Activated T-cell treated with anti-CD3 and anti-CD28 coated beads, Interleukin-2, amount 50 U/mL, for 72 hours (primary cell): Measurements from ENCODE around the gene ACSF3. TPM values are rescaled to one million over a fixed set of nuclear protein-coding genes. Genes with fewer than 3 reads are reported as not detected.
A peak's percentile ranks its signal among the peaks of the same experiment; 100 is the strongest.
"Not testable (repeated sequence)": the region's sequence is repeated elsewhere in the genome, so short reads cannot be mapped to it uniquely, and the experiment has no call there.

Experiments used
- ATAC-seq, 2 donors: fragments of 150-1000 bp; cut with Tn5 transposase; replicated peaks in 1 of 2; 2 replicates each; pipeline ENCODE4 v1.10.0; 2021; ENCODE audit warnings: moderate library complexity in 2 of 2, mild to moderate bottlenecking in 1 of 2
- DNase-seq, 2 donors: peaks; one replicate each; pipeline ENCODE4 v3.0.0; 2021 to 2022; ENCODE audit warnings: mixed read lengths in 1 of 2
- H3K27ac Mint-ChIP-seq: one replicate; pipeline ENCODE4 v1.8.0; 2022; ENCODE audit warnings: mild to moderate bottlenecking, moderate library complexity, mixed read lengths
- H3K27me3 Mint-ChIP-seq: one replicate; pipeline ENCODE4 v1.8.0; 2022; ENCODE audit warnings: low read depth, mixed read lengths
- H3K36me3 Mint-ChIP-seq, 2 donors: one replicate each; pipeline ENCODE4 v1.8.0; 2022; ENCODE audit warnings: mixed read lengths in 2 of 2, mild to moderate bottlenecking in 1 of 2; ENCODE audit not compliant: insufficient read depth in 2 of 2
- H3K4me1 Mint-ChIP-seq: one replicate; pipeline ENCODE4 v1.8.0; 2022; ENCODE audit warnings: low read depth, mixed read lengths
- H3K4me3 Mint-ChIP-seq, 2 donors: one replicate each; pipeline ENCODE4 v1.8.0; 2022; ENCODE audit warnings: mild to moderate bottlenecking in 2 of 2, mixed read lengths in 2 of 2, moderate library complexity in 2 of 2
- H3K9me3 Mint-ChIP-seq, 2 donors: one replicate each; pipeline ENCODE4 v1.8.0; 2022; ENCODE audit warnings: mixed read lengths in 2 of 2
- total RNA-seq, 2 donors: library from RNA; stranded (reverse); gene quantifications; one replicate each; pipeline ENCODE4 v1.2.3, GENCODE V29; 2022

Gene ACSF3
- total RNA-seq, 2 donors from 2014 or later = 50.6 to 66.7 TPM

- no peaks in the 10 kb centered on the region for H3K9me3 Mint-ChIP-seq
- ATAC-seq (no peak), DNase-seq (no peak)
- peaks cover 4% of the 10 kb centered on the region for H3K4me1 Mint-ChIP-seq
- H3K36me3 Mint-ChIP-seq = no peaks in the 10 kb centered on the region
- no peak overlapping the region for H3K4me3 Mint-ChIP-seq
- H3K27me3 Mint-ChIP-seq = no peaks in the 10 kb centered on the region
- H3K27ac Mint-ChIP-seq = no peak overlapping the region
Observed at GRCh38 chr16:89178453-89179147, 84.9 kb downstream of the ACSF3 start.

DNA sequence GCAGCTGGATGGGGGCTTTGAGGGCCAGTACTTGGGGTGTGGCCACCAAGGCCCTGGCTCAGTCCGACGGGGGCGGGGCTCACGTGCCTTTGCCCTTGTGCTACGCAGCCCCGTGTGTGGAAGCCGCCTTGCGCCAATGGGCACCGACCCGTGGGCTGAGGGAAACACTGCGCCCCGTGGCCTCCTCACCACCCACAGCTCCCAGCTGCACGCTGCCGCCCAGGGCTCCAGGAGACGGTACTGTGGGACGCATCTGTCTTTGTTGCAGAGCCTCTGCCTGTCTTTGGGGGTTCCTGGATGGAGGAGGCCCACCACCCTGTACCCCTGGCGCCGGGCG is 85.5 kb downstream of the ACSF3 start:
- no peak for DNase-seq
- no peak overlapping the region for H3K4me3 Mint-ChIP-seq
- H3K36me3 Mint-ChIP-seq = no peaks in the 10 kb centered on the region
- ATAC-seq = no peak
- no peak overlapping the region for H3K27ac Mint-ChIP-seq
- peaks cover 4% of the 10 kb centered on the region for H3K4me1 Mint-ChIP-seq
- no peaks in the 10 kb centered on the region for H3K9me3 Mint-ChIP-seq
- H3K27me3 Mint-ChIP-seq = no peaks in the 10 kb centered on the region

GRCh38 chr16:89179656-89180315 is 86.1 kb downstream of the ACSF3 start:
- Mint-ChIP-seq H3K36me3 (no peaks in the 10 kb centered on the region), H3K9me3 (no peaks in the 10 kb centered on the region), H3K4me1 (peaks cover 4% of the 10 kb centered on the region), H3K4me3 (no peak overlapping the region), H3K27ac (no peak overlapping the region), H3K27me3 (no peaks in the 10 kb centered on the region)
- DNase-seq = no peak
- no peak for ATAC-seq

GRCh38 chr16:89183463-89183862 is 89.8 kb downstream of the ACSF3 start:
- DNase-seq = no peak
- peaks cover 4% of the 10 kb centered on the region for H3K4me1 Mint-ChIP-seq
- H3K36me3 Mint-ChIP-seq = no peaks in the 10 kb centered on the region
- no peaks in the 10 kb centered on the region for H3K27me3 Mint-ChIP-seq
- H3K4me3 Mint-ChIP-seq = no peak overlapping the region
- no peaks in the 10 kb centered on the region for H3K9me3 Mint-ChIP-seq
- no peak for ATAC-seq
- H3K27ac Mint-ChIP-seq = no peak overlapping the region

DNA sequence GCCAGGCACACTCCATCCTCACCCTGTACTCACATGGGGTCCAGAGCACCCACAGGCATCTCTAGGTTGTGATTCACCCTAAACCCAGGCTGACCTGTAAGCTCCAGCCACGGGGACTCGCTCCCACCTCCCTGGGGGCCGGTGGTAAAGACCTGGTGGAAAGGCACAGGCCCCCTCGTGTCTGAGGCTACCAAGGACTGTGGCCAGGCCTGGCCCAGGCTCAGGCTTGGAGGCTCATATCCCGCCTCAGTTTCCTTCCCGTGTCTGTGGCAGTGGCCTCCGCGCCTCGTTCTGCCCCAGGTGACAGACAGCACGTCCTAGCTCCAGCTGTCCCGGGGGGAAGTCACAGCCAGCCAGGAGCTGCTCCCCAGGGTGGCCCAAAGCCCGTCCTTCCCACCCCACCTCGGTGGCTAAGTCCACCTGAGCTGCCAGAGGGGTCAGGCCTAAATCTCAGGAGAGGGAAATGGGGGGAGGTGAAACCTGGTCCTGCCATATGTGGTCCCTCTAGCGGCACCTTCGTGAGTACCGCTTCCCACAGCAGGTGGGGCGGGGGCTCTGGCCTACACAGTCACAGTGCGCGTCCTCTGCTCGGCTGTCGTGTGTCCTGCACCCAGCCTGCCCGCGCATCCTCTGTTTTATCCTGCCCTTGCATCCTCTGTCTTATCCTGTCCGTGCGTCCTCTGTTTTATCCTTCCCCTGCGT is 90.5 kb downstream of the ACSF3 start:
- H3K27ac Mint-ChIP-seq = no peak overlapping the region
- H3K27me3 Mint-ChIP-seq = no peaks in the 10 kb centered on the region
- no peak for DNase-seq
- H3K9me3 Mint-ChIP-seq = no peaks in the 10 kb centered on the region
- no peaks in the 10 kb centered on the region for H3K36me3 Mint-ChIP-seq
- no peak for ATAC-seq
- no peak overlapping the region for H3K4me3 Mint-ChIP-seq
- peaks cover 4% of the 10 kb centered on the region for H3K4me1 Mint-ChIP-seq

- H3K4me1 Mint-ChIP-seq = peaks cover 4% of the 10 kb centered on the region
- H3K4me3 Mint-ChIP-seq = no peak overlapping the region
- no peak for DNase-seq
- ATAC-seq = no peak
- no peaks in the 10 kb centered on the region for H3K9me3 Mint-ChIP-seq
- H3K36me3 Mint-ChIP-seq = no peaks in the 10 kb centered on the region
- no peaks in the 10 kb centered on the region for H3K27me3 Mint-ChIP-seq
- no peak overlapping the region for H3K27ac Mint-ChIP-seq
Observed at GRCh38 chr16:89184677-89184932, 91.0 kb downstream of the ACSF3 start.

DNA sequence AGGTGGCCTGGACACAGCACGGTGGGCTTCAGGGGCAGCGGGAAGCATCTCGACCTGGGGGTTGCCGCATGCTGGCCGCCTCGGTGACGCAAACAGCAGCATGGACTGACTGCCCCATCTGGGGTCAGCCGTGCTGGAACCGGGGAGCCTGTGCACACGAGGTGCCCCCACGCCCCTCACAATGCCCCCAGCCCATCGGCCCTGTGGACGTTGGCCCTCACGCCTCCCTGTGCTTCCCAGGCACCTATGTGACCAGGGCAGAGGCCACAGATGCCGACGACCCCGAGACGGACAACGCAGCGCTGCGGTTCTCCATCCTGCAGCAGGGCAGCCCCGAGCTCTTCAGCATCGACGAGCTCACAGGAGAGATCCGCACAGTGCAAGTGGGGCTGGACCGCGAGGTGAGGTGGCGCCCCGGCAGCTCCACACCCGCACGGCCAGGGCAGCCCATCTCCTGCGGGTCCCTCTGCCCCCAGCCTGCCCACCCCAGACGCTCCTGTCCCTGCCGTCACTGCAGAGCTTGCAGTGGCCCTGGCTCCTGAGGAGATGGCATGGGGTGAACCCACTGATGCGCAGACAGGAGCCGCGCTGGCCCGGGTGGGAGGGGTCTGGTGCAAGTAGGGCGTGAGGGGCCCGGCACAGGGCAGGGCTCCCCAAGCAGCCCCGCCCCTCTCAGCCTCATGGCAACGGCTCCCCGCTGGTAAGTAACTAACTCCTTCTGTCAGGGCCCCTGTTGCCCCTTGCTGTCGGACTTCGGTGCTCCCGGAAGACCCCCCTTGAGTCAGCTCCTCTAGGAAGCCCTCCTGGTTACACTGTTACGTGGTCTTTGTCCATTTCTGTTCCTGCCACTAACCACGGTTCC is 91.5 kb downstream of the ACSF3 start:
- Mint-ChIP-seq H3K36me3 (no peaks in the 10 kb centered on the region), H3K9me3 (no peaks in the 10 kb centered on the region), H3K27me3 (no peaks in the 10 kb centered on the region), H3K4me3 (no peak overlapping the region), H3K27ac (no peak overlapping the region), H3K4me1 (peaks cover 4% of the 10 kb centered on the region)
- DNase-seq = peak in 1 of 2 donors; percentile 8
- ATAC-seq = peak in 1 of 2 donors; percentile 20

- not testable (repeated sequence) for ATAC-seq, H3K4me3 Mint-ChIP-seq, H3K27ac Mint-ChIP-seq, H3K36me3 Mint-ChIP-seq, H3K27me3 Mint-ChIP-seq, DNase-seq, H3K4me1 Mint-ChIP-seq, H3K9me3 Mint-ChIP-seq
Observed at GRCh38 chr16:89185887-89186592, 92.4 kb downstream of the ACSF3 start.

DNA sequence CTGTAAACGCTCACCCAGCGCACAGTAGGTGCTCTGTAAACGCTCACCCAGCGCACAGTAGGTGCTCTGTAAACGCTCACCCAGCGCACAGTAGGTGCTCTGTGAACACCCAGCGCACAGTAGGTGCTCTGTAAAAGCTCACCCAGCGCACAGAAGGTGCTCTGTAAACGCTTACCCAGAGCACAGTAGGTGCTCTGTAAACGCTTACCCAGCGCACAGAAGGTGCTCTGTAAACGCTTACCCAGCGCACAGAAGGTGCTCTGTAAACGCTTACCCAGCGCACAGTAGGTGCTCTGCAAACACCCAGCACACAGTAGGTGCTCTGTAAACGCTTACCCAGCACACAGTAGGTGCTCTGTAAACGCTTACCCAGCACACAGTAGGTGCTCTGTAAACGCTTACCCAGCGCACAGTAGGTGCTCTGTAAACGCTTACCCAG is 93.0 kb downstream of the ACSF3 start:
- H3K9me3 Mint-ChIP-seq, ATAC-seq, H3K4me1 Mint-ChIP-seq, H3K36me3 Mint-ChIP-seq, H3K4me3 Mint-ChIP-seq, H3K27ac Mint-ChIP-seq, H3K27me3 Mint-ChIP-seq: not testable (repeated sequence)
- peak in 1 of 2 donors; percentile 1 for DNase-seq

- Mint-ChIP-seq H3K4me3 (no peak overlapping the region), H3K27me3 (no peaks in the 10 kb centered on the region), H3K9me3 (no peaks in the 10 kb centered on the region), H3K27ac (no peak overlapping the region), H3K36me3 (no peaks in the 10 kb centered on the region), H3K4me1 (no peaks in the 10 kb centered on the region)
- peak; percentile 41 to 57 for ATAC-seq
- DNase-seq = peak in 1 of 2 donors; percentile 51
Observed at GRCh38 chr16:89187032-89187769, 93.5 kb downstream of the ACSF3 start.

- H3K4me3 Mint-ChIP-seq = no peak overlapping the region
- no peak for DNase-seq
- H3K27me3 Mint-ChIP-seq = no peaks in the 10 kb centered on the region
- H3K27ac Mint-ChIP-seq = no peak overlapping the region
- ATAC-seq = peak; percentile 11 to 33
- H3K36me3 Mint-ChIP-seq = no peaks in the 10 kb centered on the region
- H3K4me1 Mint-ChIP-seq = no peaks in the 10 kb centered on the region
- H3K9me3 Mint-ChIP-seq = no peaks in the 10 kb centered on the region
Observed at GRCh38 chr16:89187770-89188392, 94.2 kb downstream of the ACSF3 start.
